NT2/D1 (cell line): Measurements from ENCODE around the gene VDAC1.

Source experiments
- SUZ12 ChIP-seq: IDR thresholded peaks from 2 replicates; pipeline ENCODE4 v1.6.1; 2011; ENCODE audit not compliant: insufficient read length, insufficient read depth; ENCODE audit errors: extremely low read depth
- YY1 ChIP-seq: IDR thresholded peaks from 2 replicates; pipeline ENCODE4 v1.6.1; 2011; ENCODE audit not compliant: insufficient read length, insufficient read depth
- ZNF274 ChIP-seq: IDR thresholded peaks from 2 replicates; pipeline ENCODE4 v1.6.1; 2011; ENCODE audit warnings: mild to moderate bottlenecking, low read depth, low read length

- TF ChIP-seq ZNF274: no peak
- TF ChIP-seq YY1: no peak
- no peak for TF ChIP-seq SUZ12
Measured at GRCh38 chr5:133948721-133949120, 56.1 kb downstream of the VDAC1 start.
